Neuronal stem cell (in vitro differentiated cells): ENCODE measurements around the gene A4GALT.

Experiments
- DNase-seq: peaks from one replicate; pipeline ENCODE4 v3.0.0-alpha.2; 2013; ENCODE audit warnings: low spot score
- H2AFZ ChIP-seq: one replicate; pipeline ENCODE4 v1.6.1; 2013; ENCODE audit warnings: mild to moderate bottlenecking, low read length, inconsistent platforms
- H2AK5ac ChIP-seq: 2 replicates; pipeline ENCODE4 v1.6.1; 2013; ENCODE audit warnings: low read depth, mild to moderate bottlenecking, inconsistent platforms, low read length, moderate library complexity, mixed read lengths
- H2BK120ac ChIP-seq: 2 replicates; pipeline ENCODE4 v1.6.1; 2013; ENCODE audit warnings: low read depth, mild to moderate bottlenecking, inconsistent platforms, low read length, moderate library complexity, mixed read lengths
- H2BK12ac ChIP-seq: one replicate; pipeline ENCODE4 v1.6.1; 2013; ENCODE audit warnings: low read length, inconsistent platforms
- H2BK15ac ChIP-seq: 2 replicates; pipeline ENCODE4 v1.6.1; 2013; ENCODE audit warnings: mild to moderate bottlenecking, low read length, inconsistent platforms, mixed read lengths
- H2BK5ac ChIP-seq: one replicate; pipeline ENCODE4 v1.6.1; 2013; ENCODE audit warnings: inconsistent platforms, mild to moderate bottlenecking, low read length, moderate library complexity
- H3K14ac ChIP-seq: one replicate; pipeline ENCODE4 v1.6.1; 2013; ENCODE audit warnings: low read length, inconsistent platforms
- H3K18ac ChIP-seq: 2 replicates; pipeline ENCODE4 v1.6.1; 2013; ENCODE audit warnings: low read length, inconsistent platforms
- H3K23ac ChIP-seq: 2 replicates; pipeline ENCODE4 v1.6.1; 2013; ENCODE audit warnings: low read depth, mild to moderate bottlenecking, mixed read lengths, low read length, inconsistent platforms; ENCODE audit not compliant: poor library complexity
- H3K27ac ChIP-seq: replicated peaks from 3 replicates; pipeline ENCODE4 v1.5.1; 2013; ENCODE audit warnings: low read length, inconsistent platforms
- H3K27me3 ChIP-seq, 3 experiments: 2 replicates each; pipeline ENCODE4 v1.6.1; 2013; ENCODE audit warnings: low read length in 3 of 3, mild to moderate bottlenecking in 2 of 3, inconsistent platforms in 1 of 3, low read depth in 1 of 3, mixed read lengths in 1 of 3, moderate library complexity in 1 of 3; ENCODE audit not compliant: control insufficient read depth in 3 of 3, insufficient read depth in 3 of 3
- H3K36me3 ChIP-seq, 2 donors: replicated peaks in 1 of 2; 2 replicates each; pipeline ENCODE4 v1.6.1; 2013; ENCODE audit warnings: low read length in 2 of 2; ENCODE audit not compliant: control insufficient read depth in 2 of 2, insufficient read depth in 2 of 2
- H3K4ac ChIP-seq: 2 replicates; pipeline ENCODE4 v1.6.1; 2013; ENCODE audit warnings: inconsistent platforms, mild to moderate bottlenecking, low read length, moderate library complexity
- H3K4me1 ChIP-seq, 2 donors: 1 replicate in 1 of 2; 2 replicates in 1 of 2; pipeline ENCODE4 v1.6.1; 2013; ENCODE audit warnings: low read length in 2 of 2, low read depth in 1 of 2; ENCODE audit not compliant: control insufficient read depth in 2 of 2, insufficient read depth in 1 of 2
- H3K4me2 ChIP-seq: one replicate; pipeline ENCODE4 v1.6.1; 2013; ENCODE audit warnings: mild to moderate bottlenecking, low read length, inconsistent platforms; ENCODE audit not compliant: insufficient read depth, poor library complexity, severe bottlenecking
- H3K4me3 ChIP-seq, 2 donors: 2 replicates each; pipeline ENCODE4 v1.5.1; 2013; ENCODE audit warnings: low read length in 2 of 2, mild to moderate bottlenecking in 2 of 2, inconsistent platforms in 1 of 2, moderate library complexity in 1 of 2
- H3K79me1 ChIP-seq: one replicate; pipeline ENCODE4 v1.6.1; 2013; ENCODE audit warnings: low read depth, mild to moderate bottlenecking, inconsistent platforms, low read length, moderate library complexity
- H3K9ac ChIP-seq: one replicate; pipeline ENCODE4 v1.6.1; 2013; ENCODE audit warnings: mild to moderate bottlenecking, low read depth, low read length, inconsistent platforms; ENCODE audit not compliant: poor library complexity
- H3K9me3 ChIP-seq, 2 donors: replicated peaks in 1 of 2; 2 replicates each; pipeline versions ENCODE3 to v1.6.1; 2013; ENCODE audit warnings: low read length in 2 of 2, mild to moderate bottlenecking in 2 of 2, inconsistent platforms in 1 of 2, low read depth in 1 of 2, mixed read lengths in 1 of 2, moderate library complexity in 1 of 2; ENCODE audit not compliant: control insufficient read depth in 2 of 2, insufficient read depth in 1 of 2
- H4K8ac ChIP-seq: one replicate; pipeline ENCODE4 v1.6.1; 2013; ENCODE audit warnings: low read depth, mild to moderate bottlenecking, inconsistent platforms, low read length, moderate library complexity
- H4K91ac ChIP-seq: one replicate; pipeline ENCODE4 v1.6.1; 2013; ENCODE audit warnings: low read length, low read depth, mild to moderate bottlenecking, inconsistent platforms; ENCODE audit not compliant: poor library complexity
- WGBS, 2 donors: extraction: QIAGEN DNeasy Blood & Tissue Kit; methylation state at CpG; one replicate each; pipeline ENCODE4 v1.1.7; 2013; ENCODE audit warnings: missing lambda C conversion rate in 2 of 2, mixed read lengths in 1 of 2; ENCODE audit not compliant: insufficient read length in 2 of 2, insufficient replicate concordance in 1 of 2; ENCODE audit errors: extremely low coverage in 2 of 2; 5-methylcytosine and 5-hydroxymethylcytosine counted together

The A4GALT gene

GRCh38 chr22:42684462-42685195, 36.0 kb downstream of the A4GALT start:
- Histone ChIP-seq H3K23ac (no peak overlapping the region), H3K4me2 (no peak overlapping the region), H3K14ac (peak overlapping the region; percentile 39), H4K91ac (no peak overlapping the region), H3K18ac (no peak overlapping the region), H2BK12ac (no peak overlapping the region), H2BK120ac (no peak overlapping the region), H3K4ac (no peak overlapping the region), H2AFZ (no peak overlapping the region), H3K4me3 (no peak overlapping the region), H2AK5ac (no peak overlapping the region), H3K9ac (no peak overlapping the region), H3K36me3 (no peaks in the 10 kb centered on the region), H2BK5ac (no peak overlapping the region), H3K27ac (no peak overlapping the region), H2BK15ac (peak overlapping the region; percentile 50), H3K27me3 (peaks cover 0 to 30% (median 0%) of the 10 kb centered on the region in 3 experiments), H4K8ac (no peak overlapping the region), H3K4me1 (peaks cover 12 to 14% of the 10 kb centered on the region in 2 donors), H3K9me3 (no peaks in the 10 kb centered on the region), H3K79me1 (peaks cover 3% of the 10 kb centered on the region)
- WGBS, 2 donors: no CpG with 5 or more reads among the region's 11 CpGs
- DNase-seq: no peak

GRCh38 chr22:42683578-42684283, 36.9 kb downstream of the A4GALT start:
- no peak overlapping the region for H2AFZ ChIP-seq
- H3K79me1 ChIP-seq: peaks cover 3% of the 10 kb centered on the region
- H3K9me3 ChIP-seq: peaks cover 3 to 4% of the 10 kb centered on the region in 2 donors
- no peak for DNase-seq
- peak overlapping the region; percentile 65 for H2BK15ac ChIP-seq
- H3K4me3 ChIP-seq: peak overlapping the region in 1 of 2 donors; percentile 10
- H4K8ac ChIP-seq: no peak overlapping the region
- WGBS, 2 donors: no CpG with 5 or more reads among the region's 8 CpGs
- H2BK5ac ChIP-seq: no peak overlapping the region
- H3K14ac ChIP-seq: peak overlapping the region; percentile 17
- peaks cover 10 to 11% of the 10 kb centered on the region in 2 donors for H3K4me1 ChIP-seq
- peak overlapping the region; percentile 87 for H2BK12ac ChIP-seq
- H3K4me2 ChIP-seq: no peak overlapping the region
- H3K27me3 ChIP-seq: peaks cover 0 to 29% (median 0%) of the 10 kb centered on the region in 3 experiments
- H3K27ac ChIP-seq: no peak overlapping the region
- peak overlapping the region; percentile 90 for H2AK5ac ChIP-seq
- H3K23ac ChIP-seq: peak overlapping the region; percentile 59
- no peak overlapping the region for H3K9ac ChIP-seq
- H4K91ac ChIP-seq: no peak overlapping the region
- H3K4ac ChIP-seq: no peak overlapping the region
- H2BK120ac ChIP-seq: peak overlapping the region; percentile 95
- H3K18ac ChIP-seq: peak overlapping the region; percentile 33
- no peaks in the 10 kb centered on the region for H3K36me3 ChIP-seq

GRCh38 chr22:42682113-42682851, 38.4 kb downstream of the A4GALT start:
- Histone ChIP-seq H3K27me3 (peaks cover 0 to 29% (median 0%) of the 10 kb centered on the region in 3 experiments), H2AFZ (no peak overlapping the region), H3K14ac (no peak overlapping the region), H4K91ac (no peak overlapping the region), H3K4me3 (no peak overlapping the region), H3K4ac (no peak overlapping the region), H2BK15ac (no peak overlapping the region), H3K79me1 (no peaks in the 10 kb centered on the region), H2BK12ac (no peak overlapping the region), H2BK120ac (no peak overlapping the region), H3K9me3 (peaks cover 4 to 5% of the 10 kb centered on the region in 2 donors), H2BK5ac (no peak overlapping the region), H3K18ac (no peak overlapping the region), H2AK5ac (no peak overlapping the region), H3K36me3 (no peaks in the 10 kb centered on the region), H3K4me1 (peaks cover 6 to 7% of the 10 kb centered on the region in 2 donors), H3K4me2 (no peak overlapping the region), H3K23ac (no peak overlapping the region), H3K27ac (no peak overlapping the region), H3K9ac (no peak overlapping the region), H4K8ac (no peak overlapping the region)
- no peak for DNase-seq
- no CpG with 5 or more reads among the region's 10 CpGs for WGBS, 2 donors
